ENCODE results near the gene FAM222B.

Gene FAM222B

GRCh38 chr17:28715217-28715616, 127.4 kb downstream of the FAM222B start:
- DNase-seq (ENCODE audit: low read depth, low spot score): no peak

- no peak for DNase-seq (ENCODE audit: low read depth, low spot score)
Observed at GRCh38 chr17:28714281-28714680, 128.3 kb downstream of the FAM222B start.

GRCh38 chr17:28712705-28713415, 129.7 kb downstream of the FAM222B start:
- DNase-seq (ENCODE audit: low read depth, low spot score): no peak

- DNase-seq (ENCODE audit: low read depth, low spot score): peak; percentile 69
Observed at GRCh38 chr17:28712032-28712704, 130.4 kb downstream of the FAM222B start.

DNA sequence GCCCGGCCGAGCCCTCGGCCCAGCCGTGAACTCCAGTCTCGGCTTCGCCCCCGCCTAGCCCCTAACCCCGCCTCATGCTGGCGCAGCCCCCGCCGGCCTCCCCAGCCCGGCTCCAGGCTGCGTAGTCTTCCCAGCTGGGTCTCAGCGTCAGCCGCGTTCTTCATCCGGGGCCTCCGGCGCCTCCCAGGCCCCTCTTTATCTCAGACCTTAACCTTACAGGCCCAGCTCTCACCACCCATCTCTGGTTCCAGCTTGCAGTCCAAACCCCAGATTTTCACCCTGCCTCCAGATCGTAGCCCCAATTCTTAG, 130.9 kb downstream of the FAM222B start, which contains the start of gene PROCA1:
Gene PROCA1, minus strand, starts transcription at position 166 of the 309 bp plus-strand sequence. CDS start 228 bp downstream, outside the sequence.
- DNase-seq (ENCODE audit: low read depth, low spot score): no peak

- DNase-seq (ENCODE audit: low read depth, low spot score): peak; percentile 97
Observed at GRCh38 chr17:28710861-28711722, 131.5 kb downstream of the FAM222B start.

- DNase-seq (ENCODE audit: low read depth, low spot score): no peak
Observed at GRCh38 chr17:28707339-28707720, 135.3 kb downstream of the FAM222B start.

DNA sequence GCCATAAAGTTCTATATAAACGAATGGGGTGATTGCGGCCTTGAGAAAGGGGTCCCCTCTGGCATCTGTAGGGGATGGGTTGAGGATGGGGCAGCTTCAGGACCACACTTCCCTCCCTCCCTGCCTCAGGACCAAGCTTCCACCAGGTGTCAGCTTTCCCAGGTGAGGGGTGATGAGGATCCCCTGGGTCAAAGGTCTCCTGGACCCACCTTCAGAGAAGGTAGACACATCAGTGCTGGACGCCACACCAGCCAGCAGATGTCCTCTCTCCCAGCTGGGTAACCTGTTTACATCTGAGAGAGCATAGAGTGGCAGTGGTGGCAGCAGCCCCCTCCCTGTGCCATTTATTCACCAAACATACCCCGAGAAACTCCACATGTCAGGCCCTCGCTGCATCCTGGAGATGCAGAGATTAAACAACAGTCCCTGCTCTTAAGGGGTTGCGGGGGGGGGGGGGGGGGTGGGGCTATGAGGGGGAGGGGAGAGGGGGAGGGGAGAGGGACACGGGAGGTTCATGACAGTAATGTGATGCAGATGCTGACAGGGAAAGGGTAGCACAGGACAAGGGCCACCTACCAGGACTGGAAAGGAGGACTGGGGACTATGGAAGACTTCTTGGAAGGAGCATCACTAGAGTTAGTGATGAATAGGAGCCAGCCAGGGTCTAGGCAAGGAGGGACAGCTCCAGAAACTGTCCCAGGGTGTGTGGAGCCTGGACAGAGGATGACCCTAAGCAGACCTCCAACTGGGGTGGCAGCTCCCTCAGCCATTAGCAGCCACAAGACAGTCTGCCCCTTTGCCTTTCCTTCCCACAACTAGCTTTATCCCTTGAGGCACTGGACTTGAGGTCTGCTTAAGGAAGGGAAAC, 135.9 kb downstream of the FAM222B start:
- DNase-seq (ENCODE audit: low read depth, low spot score): no peak
